ENCODE measurements around the gene UGT1A7.
"Not testable (repeated sequence)": the region's sequence is repeated elsewhere in the genome, so short reads cannot be mapped to it uniquely, and the experiment has no call there.

UGT1A7 gene

GRCh38 chr2:233680361-233681045, 1.2 kb upstream of the UGT1A7 start:
- DNase-seq (ENCODE audit: insufficient read length, low spot score) (no peak), FAIRE-seq (no peak)

- DNase-seq (ENCODE audit: insufficient read length, low spot score), result no peak
- no peak for FAIRE-seq
Measured at GRCh38 chr2:233684640-233685039, 2.9 kb downstream of the UGT1A7 start.

- no peak for DNase-seq (ENCODE audit: insufficient read length, low spot score)
- no peak for FAIRE-seq
Measured at GRCh38 chr2:233686928-233687327, 5.2 kb downstream of the UGT1A7 start.

GRCh38 chr2:233688341-233688740, 6.6 kb downstream of the UGT1A7 start:
- no peak for DNase-seq (ENCODE audit: insufficient read length, low spot score)
- FAIRE-seq, result no peak

GRCh38 chr2:233689031-233689430, 7.3 kb downstream of the UGT1A7 start:
- no peak for FAIRE-seq
- no peak for DNase-seq (ENCODE audit: insufficient read length, low spot score)

GRCh38 chr2:233689501-233689900, 7.8 kb downstream of the UGT1A7 start:
- FAIRE-seq, result no peak
- DNase-seq (ENCODE audit: insufficient read length, low spot score), result no peak

- FAIRE-seq (no peak), DNase-seq (ENCODE audit: insufficient read length, low spot score) (no peak)
Measured at GRCh38 chr2:233690444-233690843, 8.7 kb downstream of the UGT1A7 start.

- DNase-seq (ENCODE audit: insufficient read length, low spot score), result no peak
- FAIRE-seq, result no peak
Measured at GRCh38 chr2:233691443-233692433, 10.0 kb downstream of the UGT1A7 start.

- no peak for FAIRE-seq
- DNase-seq (ENCODE audit: insufficient read length, low spot score), result no peak
Measured at GRCh38 chr2:233692648-233693047, 10.9 kb downstream of the UGT1A7 start, which contains the start of gene UGT1A6. Gene UGT1A6, plus strand, starts transcription at chr2:233692890. Its CDS starts 115 bp downstream, at chr2:233693005.

- FAIRE-seq (no peak), DNase-seq (ENCODE audit: insufficient read length, low spot score) (no peak)
Measured at GRCh38 chr2:233693963-233694362, 12.3 kb downstream of the UGT1A7 start.

- DNase-seq (ENCODE audit: insufficient read length, low spot score), result no peak
- no peak for FAIRE-seq
Measured at GRCh38 chr2:233698740-233699139, 17.0 kb downstream of the UGT1A7 start.

GRCh38 chr2:233699424-233700027, 17.8 kb downstream of the UGT1A7 start:
- DNase-seq (ENCODE audit: insufficient read length, low spot score) (no peak), FAIRE-seq (no peak)

GRCh38 chr2:233700028-233700635, 18.4 kb downstream of the UGT1A7 start:
- DNase-seq (ENCODE audit: insufficient read length, low spot score) (no peak), FAIRE-seq (no peak)

GRCh38 chr2:233700842-233701241, 19.1 kb downstream of the UGT1A7 start:
- FAIRE-seq; DNase-seq (ENCODE audit: insufficient read length, low spot score): not testable (repeated sequence)

- FAIRE-seq (no peak), DNase-seq (ENCODE audit: insufficient read length, low spot score) (no peak)
Measured at GRCh38 chr2:233702238-233702637, 20.5 kb downstream of the UGT1A7 start.

- FAIRE-seq (no peak), DNase-seq (ENCODE audit: insufficient read length, low spot score) (no peak)
Measured at GRCh38 chr2:233705911-233706506, 24.3 kb downstream of the UGT1A7 start.

GRCh38 chr2:233706720-233707119, 25.0 kb downstream of the UGT1A7 start:
- DNase-seq (ENCODE audit: insufficient read length, low spot score), result no peak
- FAIRE-seq, result no peak

- no peak for FAIRE-seq
Measured at GRCh38 chr2:233707940-233708644, 26.4 kb downstream of the UGT1A7 start.

GRCh38 chr2:233708942-233709341, 27.2 kb downstream of the UGT1A7 start:
- no peak for FAIRE-seq
- DNase-seq (ENCODE audit: insufficient read length, low spot score), result no peak

More at GRCh38 chr2:233707940-233708644, 26.4 kb downstream of the UGT1A7 start:
- DNase-seq (ENCODE audit: insufficient read length, low spot score), result no peak

Data from HTR-8/SVneo (cell line).